ENCODE data around the gene C16orf74. TPM values are rescaled to one million over a fixed set of nuclear protein-coding genes. Genes with fewer than 3 reads are reported as not detected.

The C16orf74 gene
- total and polyA plus RNA-seq, 2 of the 8 experiments (the other 6 are each of a cell fraction or from before 2014, with no cell fraction given): 7.3 to 9.3 TPM

DNA sequence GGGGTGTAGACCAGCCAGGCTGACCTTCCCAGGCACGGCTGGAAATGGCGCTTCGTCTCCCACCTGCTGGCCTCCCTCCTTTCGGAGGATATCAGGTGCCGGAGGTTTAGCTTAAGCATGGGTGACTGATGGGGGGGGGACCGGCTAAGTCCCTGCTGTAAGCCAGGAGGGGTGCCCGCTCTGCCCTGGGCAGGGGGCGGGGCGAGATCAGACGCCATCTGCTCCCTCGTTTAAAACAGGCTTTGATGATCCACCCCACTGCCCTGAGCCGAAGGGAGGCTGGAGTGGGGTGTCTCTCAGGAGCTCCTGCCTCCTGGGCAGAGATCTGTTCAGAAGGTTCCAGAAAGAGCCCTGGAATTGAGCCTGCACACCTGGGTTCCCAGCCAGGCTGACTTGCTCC is 26.0 kb downstream of the C16orf74 start (continued):
- TF ChIP-seq BCL11A (IDR thresholded peaks at IDR 0.05; ENCODE audit: low read depth in 2 of 2, low read length in 2 of 2): no peak
- no peak for TF ChIP-seq CEBPB (IDR thresholded peaks at IDR 0.05; ENCODE audit: low read depth, low read length)
